Activated CD8-positive, alpha-beta T cell treated with anti-CD3 and anti-CD28 coated beads, Interleukin-2, amount 10 ng/mL, durations not matched to agents 7 days and 5 days (primary cell): ENCODE measurements around the gene MFSD6. TPM values are rescaled to one million over a fixed set of nuclear protein-coding genes. Genes with fewer than 3 reads are reported as not detected.

Experiments
- ATAC-seq: fragments of 150-1000 bp; cut with Tn5 transposase; one replicate; pipeline ENCODE4 v1.10.0; 2021; ENCODE audit warnings: moderate library complexity
- CTCF ChIA-PET: fragments of 350-600 bp; sonication (Branson Sonifier 250); formaldehyde crosslinking; loops from one replicate; lab custom pipeline; 2021; ENCODE audit warnings: antibody characterized with exemption; lab: Charles Lee
- POLR2A ChIA-PET: fragments of 350-600 bp; sonication (Branson Sonifier 250); formaldehyde crosslinking; loops from one replicate; lab custom pipeline; 2021; ENCODE audit warnings: antibody characterized with exemption; lab: Charles Lee
- DNase-seq: peaks from one replicate; pipeline ENCODE4 v3.0.0-alpha.2; 2020
- H3K27ac Mint-ChIP-seq: one replicate; pipeline ENCODE4 v1.8.0; 2021; ENCODE audit warnings: mild to moderate bottlenecking, mixed read lengths
- H3K27me3 Mint-ChIP-seq: one replicate; pipeline ENCODE4 v1.8.0; 2021; ENCODE audit warnings: low read depth, mixed read lengths
- H3K36me3 Mint-ChIP-seq: one replicate; pipeline ENCODE4 v1.8.0; 2021; ENCODE audit warnings: low read depth, mixed read lengths
- H3K4me1 Mint-ChIP-seq: one replicate; pipeline ENCODE4 v1.8.0; 2021; ENCODE audit warnings: low read depth, mixed read lengths
- H3K4me3 Mint-ChIP-seq: one replicate; pipeline ENCODE4 v1.8.0; 2021; ENCODE audit warnings: mild to moderate bottlenecking, mixed read lengths
- H3K9me3 Mint-ChIP-seq: one replicate; pipeline ENCODE4 v1.8.0; 2022; ENCODE audit warnings: mixed read lengths; ENCODE audit not compliant: insufficient read depth
- total RNA-seq, 2 experiments: library from RNA; stranded (reverse); gene quantifications; one replicate each; pipeline ENCODE4 v1.2.3, GENCODE V29; 2021

MFSD6 gene
- total RNA-seq, 2 experiments from 2014 or later, result 51.8 to 53.2 TPM

- H3K36me3 Mint-ChIP-seq, result peaks cover 48% of the 10 kb centered on the region
These were observed 126.9 kb downstream of the MFSD6 start for GRCh38 chr2:190535121-190535439.

GRCh38 chr2:190535586-190535985 lies 127.4 kb downstream of the MFSD6 start:
- no peak for ATAC-seq
- no peaks in the 10 kb centered on the region for H3K27me3 Mint-ChIP-seq
- POLR2A ChIA-PET, result interaction anchor here (1.2 to 1.3 kb wide), 2 partner anchors 23 to 128 kb away, joined by 4 to 5 read pairs; no protein-coding TSS in a partner anchor
- DNase-seq, result no peak
- H3K4me3 Mint-ChIP-seq, result peak overlapping the region; percentile 95
- H3K36me3 Mint-ChIP-seq, result peaks cover 53% of the 10 kb centered on the region
- H3K27ac Mint-ChIP-seq, result peak overlapping the region; percentile 61
- peaks cover 26% of the 10 kb centered on the region for H3K9me3 Mint-ChIP-seq
- peaks cover 46% of the 10 kb centered on the region for H3K4me1 Mint-ChIP-seq
- CTCF ChIA-PET, result interaction anchor here (0.9 to 1.3 kb wide), 2 partner anchors 14 to 129 kb away, joined by 3 read pairs; no protein-coding TSS in a partner anchor

More at GRCh38 chr2:190535121-190535439, 126.9 kb downstream of the MFSD6 start:
- H3K4me1 Mint-ChIP-seq, result peaks cover 50% of the 10 kb centered on the region
- no peak for DNase-seq
- POLR2A ChIA-PET, result interaction anchor here (0.6 to 2.7 kb wide), 15 partner anchors 8 to 346 kb away, joined by 3 to 34 read pairs (median 6); partner anchors contain the start of genes GLS and MFSD6
- ATAC-seq, result no peak
- H3K9me3 Mint-ChIP-seq, result peaks cover 25% of the 10 kb centered on the region
- CTCF ChIA-PET, result interaction anchor here (1.3 kb wide), 1 partner anchor 128 kb away, joined by 3 read pairs; no protein-coding TSS in a partner anchor
- peak overlapping the region; percentile 95 for H3K27ac Mint-ChIP-seq
- no peaks in the 10 kb centered on the region for H3K27me3 Mint-ChIP-seq
- H3K4me3 Mint-ChIP-seq, result peak overlapping the region; percentile 95

- H3K27me3 Mint-ChIP-seq, result no peaks in the 10 kb centered on the region
- H3K36me3 Mint-ChIP-seq, result peaks cover 71% of the 10 kb centered on the region
- no peak overlapping the region for H3K27ac Mint-ChIP-seq
- DNase-seq (no peak), ATAC-seq (no peak)
- peaks cover 28% of the 10 kb centered on the region for H3K4me1 Mint-ChIP-seq
- H3K9me3 Mint-ChIP-seq, result peaks cover 45% of the 10 kb centered on the region
- H3K4me3 Mint-ChIP-seq, result no peak overlapping the region
- POLR2A ChIA-PET, result no interaction called here
- CTCF ChIA-PET, result no interaction called here
These were observed 129.6 kb downstream of the MFSD6 start for GRCh38 chr2:190537765-190538164.

GRCh38 chr2:190538201-190538600 lies 130.0 kb downstream of the MFSD6 start:
- POLR2A ChIA-PET, result no interaction called here
- no peaks in the 10 kb centered on the region for H3K27me3 Mint-ChIP-seq
- DNase-seq (no peak), ATAC-seq (no peak)
- H3K4me3 Mint-ChIP-seq, result no peak overlapping the region
- no peak overlapping the region for H3K27ac Mint-ChIP-seq
- CTCF ChIA-PET, result no interaction called here
- peaks cover 47% of the 10 kb centered on the region for H3K9me3 Mint-ChIP-seq
- peaks cover 23% of the 10 kb centered on the region for H3K4me1 Mint-ChIP-seq
- peaks cover 74% of the 10 kb centered on the region for H3K36me3 Mint-ChIP-seq

- no peak for DNase-seq
- Mint-ChIP-seq H3K27me3 (no peaks in the 10 kb centered on the region), H3K4me3 (no peak overlapping the region), H3K9me3 (peaks cover 47% of the 10 kb centered on the region), H3K36me3 (peaks cover 66% of the 10 kb centered on the region), H3K27ac (no peak overlapping the region), H3K4me1 (peaks cover 14% of the 10 kb centered on the region)
- ChIA-PET POLR2A (no interaction called here), CTCF (no interaction called here)
- ATAC-seq, result no peak
These were observed 131.9 kb downstream of the MFSD6 start for GRCh38 chr2:190540048-190540447.

GRCh38 chr2:190545093-190545492 lies 136.9 kb downstream of the MFSD6 start:
- Mint-ChIP-seq H3K4me3 (no peak overlapping the region), H3K27me3 (no peaks in the 10 kb centered on the region), H3K9me3 (peaks cover 22% of the 10 kb centered on the region), H3K4me1 (no peaks in the 10 kb centered on the region), H3K36me3 (peaks cover 28% of the 10 kb centered on the region), H3K27ac (no peak overlapping the region)
- ChIA-PET POLR2A (no interaction called here), CTCF (no interaction called here)
- no peak for ATAC-seq
- DNase-seq, result no peak

- Mint-ChIP-seq H3K4me1 (no peaks in the 10 kb centered on the region), H3K27me3 (no peaks in the 10 kb centered on the region), H3K4me3 (no peak overlapping the region), H3K36me3 (peaks cover 22% of the 10 kb centered on the region), H3K9me3 (peaks cover 19% of the 10 kb centered on the region), H3K27ac (no peak overlapping the region)
- POLR2A ChIA-PET, result no interaction called here
- no peak for ATAC-seq
- DNase-seq, result no peak
- CTCF ChIA-PET, result interaction anchor here (1.1 kb wide), 1 partner anchor 141 kb away, joined by 3 read pairs; no protein-coding TSS in a partner anchor
These were observed 137.6 kb downstream of the MFSD6 start for GRCh38 chr2:190545555-190546385.

- POLR2A ChIA-PET, result interaction anchor here (0.9 kb wide), 1 partner anchor 15 kb away, joined by 3 read pairs; no protein-coding TSS in a partner anchor
- DNase-seq (no peak), ATAC-seq (no peak)
- H3K4me3 Mint-ChIP-seq, result no peak overlapping the region
- peaks cover 2% of the 10 kb centered on the region for H3K4me1 Mint-ChIP-seq
- no peaks in the 10 kb centered on the region for H3K27me3 Mint-ChIP-seq
- H3K9me3 Mint-ChIP-seq, result peaks cover 11% of the 10 kb centered on the region
- H3K36me3 Mint-ChIP-seq, result peaks cover 13% of the 10 kb centered on the region
- CTCF ChIA-PET, result interaction anchor here (1.1 kb wide), 1 partner anchor 140 kb away, joined by 3 read pairs; no protein-coding TSS in a partner anchor
- no peak overlapping the region for H3K27ac Mint-ChIP-seq
These were observed 138.6 kb downstream of the MFSD6 start for GRCh38 chr2:190546734-190547133.

GRCh38 chr2:190547886-190548285 lies 139.7 kb downstream of the MFSD6 start:
- Mint-ChIP-seq H3K27ac (no peak overlapping the region), H3K27me3 (no peaks in the 10 kb centered on the region), H3K36me3 (peaks cover 2% of the 10 kb centered on the region), H3K9me3 (peaks cover 1% of the 10 kb centered on the region), H3K4me1 (peaks cover 9% of the 10 kb centered on the region), H3K4me3 (no peak overlapping the region)
- CTCF ChIA-PET, result no interaction called here
- ATAC-seq (no peak), DNase-seq (no peak)
- POLR2A ChIA-PET, result interaction anchor here (0.7 kb wide), 1 partner anchor 315 kb away, joined by 4 read pairs; no protein-coding TSS in a partner anchor

- no peak overlapping the region for H3K4me3 Mint-ChIP-seq
- H3K4me1 Mint-ChIP-seq, result peaks cover 9% of the 10 kb centered on the region
- H3K27me3 Mint-ChIP-seq, result no peaks in the 10 kb centered on the region
- ATAC-seq, result no peak
- no peak for DNase-seq
- CTCF ChIA-PET, result interaction anchor here (0.6 kb wide), 1 partner anchor 418 kb away, joined by 3 read pairs; no protein-coding TSS in a partner anchor
- H3K9me3 Mint-ChIP-seq, result peaks cover 4% of the 10 kb centered on the region
- H3K27ac Mint-ChIP-seq, result no peak overlapping the region
- no peaks in the 10 kb centered on the region for H3K36me3 Mint-ChIP-seq
- POLR2A ChIA-PET, result no interaction called here
These were observed 142.0 kb downstream of the MFSD6 start for GRCh38 chr2:190550137-190550536.
